Smooth muscle cell (in vitro differentiated cells): ENCODE measurements around the gene CPO. TPM values are rescaled to one million over a fixed set of nuclear protein-coding genes. Genes with fewer than 3 reads are reported as not detected.

Experiments used
- DNase-seq: peaks from one replicate; lab custom pipeline; 2025; ENCODE audit not compliant: unreplicated experiment; lab: John Stamatoyannopoulos, UW
- H2AFZ ChIP-seq: fragments of 200-600 bp; sonication (generic); 2 replicates; pipeline ENCODE4 v1.6.0; 2016; ENCODE audit warnings: antibody characterized with exemption, low read depth, mild to moderate bottlenecking
- H3F3A ChIP-seq: fragments of 200-600 bp; sonication (generic); 2 replicates; pipeline ENCODE4 v1.6.0; 2017; ENCODE audit warnings: antibody characterized with exemption, low read depth
- H3K27ac ChIP-seq: fragments of 200-600 bp; sonication (generic); 2 replicates; pipeline ENCODE4 v1.5.1; 2016; ENCODE audit warnings: low read depth, mild to moderate bottlenecking
- H3K27me3 ChIP-seq: fragments of 200-600 bp; sonication (generic); 2 replicates; pipeline ENCODE4 v1.6.1; 2016; ENCODE audit warnings: low read depth, mild to moderate bottlenecking
- H3K36me3 ChIP-seq: fragments of 200-600 bp; sonication (generic); 2 replicates; pipeline ENCODE4 v1.5.1; 2016; ENCODE audit warnings: low read depth
- H3K4me1 ChIP-seq: fragments of 200-600 bp; sonication (generic); 2 replicates; pipeline ENCODE4 v1.5.1; 2016; ENCODE audit warnings: low read depth
- H3K4me2 ChIP-seq: fragments of 200-600 bp; sonication (generic); 2 replicates; pipeline ENCODE4 v1.6.0; 2016; ENCODE audit warnings: mild to moderate bottlenecking
- H3K4me3 ChIP-seq: fragments of 200-600 bp; sonication (generic); 2 replicates; pipeline ENCODE4 v1.5.1; 2016; ENCODE audit warnings: mild to moderate bottlenecking
- H3K79me2 ChIP-seq: fragments of 200-600 bp; sonication (generic); 2 replicates; pipeline ENCODE4 v1.6.0; 2016; ENCODE audit warnings: low read depth, mild to moderate bottlenecking
- H3K9ac ChIP-seq: fragments of 200-600 bp; sonication (generic); 2 replicates; pipeline ENCODE4 v1.6.0; 2016; ENCODE audit warnings: low read depth
- H3K9me3 ChIP-seq: fragments of 200-600 bp; sonication (generic); replicated peaks from 2 replicates; pipeline ENCODE4 v1.5.1; 2016; ENCODE audit warnings: low read depth
- H4K20me1 ChIP-seq: fragments of 200-600 bp; sonication (generic); 2 replicates; pipeline ENCODE4 v1.6.0; 2016; ENCODE audit warnings: low read depth
- WGBS: methylation state at CpG from one replicate; pipeline ENCODE4 v1.1.7; 2016; ENCODE audit warnings: low lambda C conversion rate; 5-methylcytosine and 5-hydroxymethylcytosine counted together
- polyA plus RNA-seq: library from polyadenylated mRNA; unstranded; fragments of >200 nt; fragmentation: Nextera tagmentation; extraction: Ambion mirVana; gene quantifications from 2 replicates; pipeline ENCODE4 v1.2.1, GENCODE V29; 2016
- total RNA-seq: library from RNA; depleted of rRNA; stranded (reverse); fragments of >200 nt; gene quantifications from 2 replicates; pipeline ENCODE4 v1.2.3, GENCODE V29; 2014
- TF ChIP-seq, protein P1 (sequence below): fragments of 200-600 bp; sonication (generic); IDR thresholded peaks from 2 replicates; pipeline ENCODE4 v1.5.1; 2017; ENCODE audit warnings: borderline replicate concordance, mild to moderate bottlenecking, antibody characterized with exemption; ENCODE audit not compliant: insufficient read depth, poor library complexity, severe bottlenecking

The CPO gene
- total and polyA plus RNA-seq, 2 experiments from 2014 or later, result not detected

DNA sequence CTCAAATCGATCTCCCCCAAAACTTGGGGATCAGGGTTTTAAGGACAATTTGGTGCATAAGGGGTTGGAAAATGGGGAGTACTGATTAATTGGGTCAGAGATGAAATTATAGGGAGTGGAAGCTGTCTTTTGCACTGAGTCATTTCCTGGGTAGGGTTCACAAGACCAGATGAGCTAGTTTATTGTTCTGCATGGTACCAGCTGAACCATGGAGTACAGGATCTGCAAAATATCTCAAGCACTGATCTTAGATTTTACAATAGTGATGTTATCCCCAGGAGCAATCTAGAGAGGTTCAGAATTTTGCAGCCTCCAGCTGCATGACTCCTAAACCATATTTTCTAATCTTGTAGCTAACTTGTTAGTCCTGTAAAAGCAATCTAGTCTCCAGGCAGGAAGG lies 73.1 kb downstream of the CPO start:
- H3K27me3 ChIP-seq, result no peaks in the 10 kb centered on the region
- no peak overlapping the region for H3K9ac ChIP-seq
- TF ChIP-seq, protein P1, sequence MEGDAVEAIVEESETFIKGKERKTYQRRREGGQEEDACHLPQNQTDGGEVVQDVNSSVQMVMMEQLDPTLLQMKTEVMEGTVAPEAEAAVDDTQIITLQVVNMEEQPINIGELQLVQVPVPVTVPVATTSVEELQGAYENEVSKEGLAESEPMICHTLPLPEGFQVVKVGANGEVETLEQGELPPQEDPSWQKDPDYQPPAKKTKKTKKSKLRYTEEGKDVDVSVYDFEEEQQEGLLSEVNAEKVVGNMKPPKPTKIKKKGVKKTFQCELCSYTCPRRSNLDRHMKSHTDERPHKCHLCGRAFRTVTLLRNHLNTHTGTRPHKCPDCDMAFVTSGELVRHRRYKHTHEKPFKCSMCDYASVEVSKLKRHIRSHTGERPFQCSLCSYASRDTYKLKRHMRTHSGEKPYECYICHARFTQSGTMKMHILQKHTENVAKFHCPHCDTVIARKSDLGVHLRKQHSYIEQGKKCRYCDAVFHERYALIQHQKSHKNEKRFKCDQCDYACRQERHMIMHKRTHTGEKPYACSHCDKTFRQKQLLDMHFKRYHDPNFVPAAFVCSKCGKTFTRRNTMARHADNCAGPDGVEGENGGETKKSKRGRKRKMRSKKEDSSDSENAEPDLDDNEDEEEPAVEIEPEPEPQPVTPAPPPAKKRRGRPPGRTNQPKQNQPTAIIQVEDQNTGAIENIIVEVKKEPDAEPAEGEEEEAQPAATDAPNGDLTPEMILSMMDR, result no peak
- no peak overlapping the region for H3K27ac ChIP-seq
- peaks cover 27% of the 10 kb centered on the region for H3K4me1 ChIP-seq
- no peak overlapping the region for H2AFZ ChIP-seq
- no peak overlapping the region for H3K4me3 ChIP-seq
- no peak overlapping the region for H3K4me2 ChIP-seq
- H3F3A ChIP-seq, result no peaks in the 10 kb centered on the region
- no peaks in the 10 kb centered on the region for H3K36me3 ChIP-seq
- H3K9me3 ChIP-seq, result no peaks in the 10 kb centered on the region
- no peaks in the 10 kb centered on the region for H3K79me2 ChIP-seq
- no peaks in the 10 kb centered on the region for H4K20me1 ChIP-seq
- no peak for DNase-seq
- WGBS, result 92% methylated on average over 1 of the region's 1 CpG

- H3K79me2 ChIP-seq, result no peaks in the 10 kb centered on the region
- no peak for DNase-seq
- no peaks in the 10 kb centered on the region for H4K20me1 ChIP-seq
- H3K27ac ChIP-seq, result no peak overlapping the region
- no peaks in the 10 kb centered on the region for H3K27me3 ChIP-seq
- H2AFZ ChIP-seq, result no peak overlapping the region
- H3K36me3 ChIP-seq, result no peaks in the 10 kb centered on the region
- H3K9me3 ChIP-seq, result no peaks in the 10 kb centered on the region
- TF ChIP-seq, protein P1, result no peak
- H3F3A ChIP-seq, result no peaks in the 10 kb centered on the region
- H3K9ac ChIP-seq, result no peak overlapping the region
- H3K4me2 ChIP-seq, result no peak overlapping the region
- H3K4me3 ChIP-seq, result no peak overlapping the region
- 83% methylated on average over 2 of the region's 2 CpGs for WGBS
- H3K4me1 ChIP-seq, result peaks cover 9% of the 10 kb centered on the region
Measured at GRCh38 chr2:207014424-207014823, 75.1 kb downstream of the CPO start.

DNA sequence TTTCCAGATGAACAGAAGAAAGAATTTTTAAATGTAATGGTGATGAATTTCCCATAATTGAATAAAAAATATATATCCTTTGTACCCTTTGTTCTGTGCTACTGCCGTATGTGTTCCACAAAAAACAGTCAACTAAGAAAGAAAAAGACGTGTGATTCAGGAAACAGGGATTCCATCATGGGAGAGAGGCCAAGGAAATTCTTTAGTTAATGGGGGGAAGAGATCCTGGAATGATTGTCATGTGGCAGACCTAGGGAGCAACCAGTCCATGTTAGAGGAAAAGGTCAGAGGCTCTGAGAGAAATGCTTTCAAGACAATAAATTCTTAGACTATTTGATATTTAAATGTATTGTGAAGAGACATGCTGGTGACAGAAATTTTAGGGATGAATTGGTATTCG lies 76.6 kb downstream of the CPO start:
- no peak overlapping the region for H3K4me3 ChIP-seq
- WGBS, result 71% methylated on average over 3 of the region's 3 CpGs

More for the DNA sequence above, 76.6 kb downstream of the CPO start:
- Histone ChIP-seq H3K4me1 (no peaks in the 10 kb centered on the region), H3K9ac (no peak overlapping the region), H2AFZ (no peak overlapping the region), H3K27ac (no peak overlapping the region), H3K27me3 (no peaks in the 10 kb centered on the region), H4K20me1 (no peaks in the 10 kb centered on the region), H3K4me2 (no peak overlapping the region), H3K9me3 (no peaks in the 10 kb centered on the region), H3F3A (no peaks in the 10 kb centered on the region), H3K79me2 (no peaks in the 10 kb centered on the region), H3K36me3 (no peaks in the 10 kb centered on the region)
- TF ChIP-seq, protein P1, result no peak
- no peak for DNase-seq

Other genes with a start within 250 kb of the CPO start
- not detected in 2 replicates for gene DYTN, start 221.1 kb upstream of the CPO start, total RNA-seq
- gene DYTN, start 221.1 kb upstream of the CPO start, polyA plus RNA-seq, result not detected in 2 replicates
- 0.13 and 0.94 TPM in 2 replicates for gene MDH1B, start 174.2 kb upstream of the CPO start, total RNA-seq
- 0.15 and 0.26 TPM in 2 replicates for gene MDH1B, start 174.2 kb upstream of the CPO start, polyA plus RNA-seq
- gene FASTKD2, start 173.9 kb upstream of the CPO start, total RNA-seq, result 32.5 and 37.6 TPM in 2 replicates
- 15.7 and 19.4 TPM in 2 replicates for gene FASTKD2, start 173.9 kb upstream of the CPO start, polyA plus RNA-seq
- 16.1 and 27.6 TPM in 2 replicates for gene KLF7, start 226.4 kb downstream of the CPO start, total RNA-seq
- gene KLF7, start 226.4 kb downstream of the CPO start, polyA plus RNA-seq, result 12.2 and 12.7 TPM in 2 replicates